ENCODE results near the gene SAMD5.

DNA sequence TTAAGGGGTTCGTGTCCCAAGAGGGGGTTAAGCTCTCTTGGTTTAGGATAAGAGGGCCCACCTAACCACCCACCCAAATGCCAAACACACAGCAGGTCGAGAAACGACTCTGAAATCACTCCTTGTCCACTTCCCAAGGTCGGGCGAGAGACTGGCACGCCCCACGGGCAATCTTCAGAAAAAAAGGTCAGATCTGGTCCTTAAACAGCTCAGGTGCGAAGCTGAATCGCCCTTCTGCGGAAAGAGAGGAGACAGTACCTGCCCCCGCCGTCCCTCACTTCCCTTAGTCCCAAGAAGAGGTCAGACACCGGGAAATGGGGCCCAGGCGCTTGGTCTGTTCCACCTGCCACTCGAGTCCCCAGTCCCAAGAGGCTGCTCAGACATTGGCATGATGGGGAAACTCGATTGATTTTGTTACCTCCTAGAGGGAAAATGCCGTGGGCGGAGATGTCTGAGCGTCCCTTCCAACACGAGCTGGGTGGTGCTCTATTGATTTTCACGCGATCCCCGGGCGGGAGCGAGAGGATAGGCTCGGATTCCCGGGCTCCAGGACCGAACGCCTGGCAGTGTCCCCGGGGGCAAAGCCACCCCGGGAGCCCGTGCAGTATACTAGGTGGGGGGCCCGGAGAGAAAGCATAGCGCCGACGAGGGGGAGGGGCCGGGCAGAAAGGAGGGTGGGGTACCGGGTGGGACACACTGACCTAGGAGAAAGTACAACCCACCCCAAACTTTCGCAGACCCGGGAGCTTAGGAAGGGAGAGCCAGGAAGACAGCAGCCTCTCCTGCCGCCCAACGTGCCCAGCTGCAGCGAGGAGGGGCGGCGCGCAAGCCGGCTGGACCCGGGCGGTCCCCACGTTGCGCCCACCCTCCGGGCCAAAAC, 1.1 kb upstream of the SAMD5 start:
- no peak for TF ChIP-seq TBP (IDR thresholded peaks at IDR 0.05; ENCODE audit: low read depth, low read length)
- no peak for TF ChIP-seq SRF (IDR thresholded peaks at IDR 0.05; ENCODE audit: low read depth, low read length)
- TF ChIP-seq, protein P1, sequence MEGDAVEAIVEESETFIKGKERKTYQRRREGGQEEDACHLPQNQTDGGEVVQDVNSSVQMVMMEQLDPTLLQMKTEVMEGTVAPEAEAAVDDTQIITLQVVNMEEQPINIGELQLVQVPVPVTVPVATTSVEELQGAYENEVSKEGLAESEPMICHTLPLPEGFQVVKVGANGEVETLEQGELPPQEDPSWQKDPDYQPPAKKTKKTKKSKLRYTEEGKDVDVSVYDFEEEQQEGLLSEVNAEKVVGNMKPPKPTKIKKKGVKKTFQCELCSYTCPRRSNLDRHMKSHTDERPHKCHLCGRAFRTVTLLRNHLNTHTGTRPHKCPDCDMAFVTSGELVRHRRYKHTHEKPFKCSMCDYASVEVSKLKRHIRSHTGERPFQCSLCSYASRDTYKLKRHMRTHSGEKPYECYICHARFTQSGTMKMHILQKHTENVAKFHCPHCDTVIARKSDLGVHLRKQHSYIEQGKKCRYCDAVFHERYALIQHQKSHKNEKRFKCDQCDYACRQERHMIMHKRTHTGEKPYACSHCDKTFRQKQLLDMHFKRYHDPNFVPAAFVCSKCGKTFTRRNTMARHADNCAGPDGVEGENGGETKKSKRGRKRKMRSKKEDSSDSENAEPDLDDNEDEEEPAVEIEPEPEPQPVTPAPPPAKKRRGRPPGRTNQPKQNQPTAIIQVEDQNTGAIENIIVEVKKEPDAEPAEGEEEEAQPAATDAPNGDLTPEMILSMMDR (IDR thresholded peaks at IDR 0.05; ENCODE audit: control extremely low read depth in 1 of 3, insufficient read depth in 1 of 3, low read depth in 1 of 3, low read length in 3 of 3) = no peak
- no peak for TF ChIP-seq TAF1 (IDR thresholded peaks at IDR 0.05; ENCODE audit: low read depth, low read length)
- TF ChIP-seq, protein P2, sequence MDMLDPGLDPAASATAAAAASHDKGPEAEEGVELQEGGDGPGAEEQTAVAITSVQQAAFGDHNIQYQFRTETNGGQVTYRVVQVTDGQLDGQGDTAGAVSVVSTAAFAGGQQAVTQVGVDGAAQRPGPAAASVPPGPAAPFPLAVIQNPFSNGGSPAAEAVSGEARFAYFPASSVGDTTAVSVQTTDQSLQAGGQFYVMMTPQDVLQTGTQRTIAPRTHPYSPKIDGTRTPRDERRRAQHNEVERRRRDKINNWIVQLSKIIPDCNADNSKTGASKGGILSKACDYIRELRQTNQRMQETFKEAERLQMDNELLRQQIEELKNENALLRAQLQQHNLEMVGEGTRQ (IDR thresholded peaks at IDR 0.05; ENCODE audit: low read length) = no peak
- no peak for TF ChIP-seq POLR2AphosphoS5 (IDR thresholded peaks at IDR 0.05; ENCODE audit: low read depth, low read length)
- TF ChIP-seq YY1 (IDR thresholded peaks at IDR 0.05; ENCODE audit: low read depth, low read length) = no peak
- no peak for TF ChIP-seq EP300 (IDR thresholded peaks at IDR 0.05; ENCODE audit: borderline replicate concordance in 1 of 2, low read depth in 2 of 2, low read length in 2 of 2)

Data from H1 (cell line).